ENCODE data around the gene PLK5.
"Not testable (repeated sequence)": the region's sequence is repeated elsewhere in the genome, so short reads cannot be mapped to it uniquely, and the experiment has no call there.

PLK5 gene

GRCh38 chr19:1508507-1508856 lies 15.4 kb upstream of the PLK5 start:
- no peak for DNase-seq

- no peak for DNase-seq
These were observed 14.1 kb upstream of the PLK5 start for GRCh38 chr19:1509602-1510441.

- no peak for DNase-seq
These were observed 13.5 kb upstream of the PLK5 start for GRCh38 chr19:1510442-1510806.

GRCh38 chr19:1510807-1511206 lies 13.1 kb upstream of the PLK5 start:
- no peak for DNase-seq

GRCh38 chr19:1511318-1512317 lies 12.3 kb upstream of the PLK5 start:
- DNase-seq = no peak

GRCh38 chr19:1512671-1513498 lies 11.0 kb upstream of the PLK5 start, which contains the start of gene ADAMTSL5:
Gene ADAMTSL5 (minus strand): TSS chr19:1513019. CDS start chr19:1510943, 2,076 bp downstream.
- no peak for DNase-seq

- DNase-seq = no peak
These were observed 10.2 kb upstream of the PLK5 start for GRCh38 chr19:1513499-1514294.

GRCh38 chr19:1514295-1514661 lies 9.6 kb upstream of the PLK5 start:
- DNase-seq = no peak

GRCh38 chr19:1514986-1515721 lies 8.7 kb upstream of the PLK5 start:
- DNase-seq = no peak

GRCh38 chr19:1516395-1516753 lies 7.5 kb upstream of the PLK5 start:
- DNase-seq = no peak

- no peak for DNase-seq
These were observed 5.4 kb upstream of the PLK5 start for GRCh38 chr19:1518471-1518870.

GRCh38 chr19:1519802-1520201 lies 4.1 kb upstream of the PLK5 start:
- DNase-seq = not testable (repeated sequence)

GRCh38 chr19:1520203-1520780 lies 3.6 kb upstream of the PLK5 start:
- DNase-seq = no peak

- DNase-seq = no peak
These were observed 2.2 kb upstream of the PLK5 start for GRCh38 chr19:1521636-1522035.

- DNase-seq = no peak
These were observed 1.8 kb upstream of the PLK5 start for GRCh38 chr19:1522061-1522460.

- DNase-seq = no peak
These were observed 1.0 kb upstream of the PLK5 start for GRCh38 chr19:1522838-1523237.

- DNase-seq = no peak
These were observed 552 bp downstream of the PLK5 start for GRCh38 chr19:1524287-1524971.

GRCh38 chr19:1524972-1525325 lies 1.1 kb downstream of the PLK5 start:
- no peak for DNase-seq

- DNase-seq = no peak
These were observed 1.5 kb downstream of the PLK5 start for GRCh38 chr19:1525343-1525742.

GRCh38 chr19:1526066-1526778 lies 2.3 kb downstream of the PLK5 start:
- no peak for DNase-seq

Data from NCI-H524 treated with DMSO at 0.1 percent for 48 hours (cell line).